Measurements from ENCODE around the gene HOXA6. TPM values are rescaled to one million over a fixed set of nuclear protein-coding genes. Genes with fewer than 3 reads are reported as not detected.

HOXA6 gene
- total RNA-seq, 2 donors from 2014 or later = 6.9 to 7.5 TPM

- H3K27me3 ChIP-seq (replicated peaks; ENCODE audit: insufficient read depth) = no peaks in the 10 kb centered on the region
- peaks cover 5% of the 10 kb centered on the region for H3K4me1 ChIP-seq (replicated peaks)
Measured at GRCh38 chr7:27101957-27102580, 45.5 kb downstream of the HOXA6 start.

DNA sequence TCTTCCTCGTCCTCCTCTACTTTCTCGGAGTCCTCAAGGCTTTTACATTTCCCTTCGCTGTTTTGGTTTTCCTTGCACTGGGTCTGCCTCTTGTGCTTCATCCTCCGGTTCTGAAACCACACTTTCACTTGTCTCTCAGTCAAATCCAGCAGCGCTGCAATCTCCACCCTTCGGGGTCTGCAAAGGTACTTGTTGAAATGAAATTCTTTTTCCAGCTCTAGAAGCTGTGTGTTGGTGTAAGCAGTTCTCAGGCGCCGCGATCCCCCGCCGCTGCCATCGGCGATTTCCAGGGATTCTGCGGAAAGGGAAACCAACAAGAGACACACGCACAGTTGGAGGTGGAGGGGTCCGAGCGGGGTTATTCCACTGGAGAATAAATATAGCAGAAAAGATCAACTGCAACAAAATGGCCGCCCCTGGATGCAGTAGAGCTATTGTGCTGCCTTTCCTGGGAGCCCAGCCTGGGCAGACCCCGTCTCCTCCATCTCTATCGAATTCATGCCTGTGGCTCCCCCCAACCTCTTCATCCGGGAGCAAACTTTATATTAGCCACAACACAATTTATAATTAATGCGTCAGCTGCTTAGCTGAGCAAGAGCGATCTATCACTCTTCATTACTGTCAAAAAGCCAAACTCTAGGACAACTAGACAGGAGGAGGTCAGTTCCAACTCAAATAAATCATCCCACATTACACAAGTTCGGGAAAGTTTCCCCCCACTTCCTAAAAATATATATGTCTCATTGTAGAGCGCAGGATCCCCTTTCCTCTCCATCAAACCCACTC lies 46.2 kb downstream of the HOXA6 start:
- Histone ChIP-seq H3K36me3 (no peaks in the 10 kb centered on the region), H3K27ac (no peak overlapping the region), H3K27me3 (replicated peaks; ENCODE audit: insufficient read depth) (no peaks in the 10 kb centered on the region), H3K4me3 (no peak overlapping the region), H3K9me3 (no peaks in the 10 kb centered on the region), H3K4me1 (replicated peaks) (peaks cover 5% of the 10 kb centered on the region)
- intact Hi-C loops (cut with DNase I) = no loop called here
- TF ChIP-seq POLR2AphosphoS5 (IDR thresholded peaks at IDR 0.05) (no peak), POLR2A (IDR thresholded peaks at IDR 0.05) (no peak)
- WGBS = 75% methylated on average over 25 of the region's 25 CpGs
- no peak for DNase-seq (ENCODE audit: low spot score)

More at GRCh38 chr7:27101957-27102580, 45.5 kb downstream of the HOXA6 start:
- 62% methylated on average over 39 of the region's 39 CpGs for WGBS
- intact Hi-C loops (cut with DNase I) = no loop called here
- no peaks in the 10 kb centered on the region for H3K36me3 ChIP-seq
- H3K9me3 ChIP-seq = no peaks in the 10 kb centered on the region
- no peak for DNase-seq (ENCODE audit: low spot score)
- H3K4me3 ChIP-seq = no peak overlapping the region
- no peak overlapping the region for H3K27ac ChIP-seq
- TF ChIP-seq, protein P1, sequence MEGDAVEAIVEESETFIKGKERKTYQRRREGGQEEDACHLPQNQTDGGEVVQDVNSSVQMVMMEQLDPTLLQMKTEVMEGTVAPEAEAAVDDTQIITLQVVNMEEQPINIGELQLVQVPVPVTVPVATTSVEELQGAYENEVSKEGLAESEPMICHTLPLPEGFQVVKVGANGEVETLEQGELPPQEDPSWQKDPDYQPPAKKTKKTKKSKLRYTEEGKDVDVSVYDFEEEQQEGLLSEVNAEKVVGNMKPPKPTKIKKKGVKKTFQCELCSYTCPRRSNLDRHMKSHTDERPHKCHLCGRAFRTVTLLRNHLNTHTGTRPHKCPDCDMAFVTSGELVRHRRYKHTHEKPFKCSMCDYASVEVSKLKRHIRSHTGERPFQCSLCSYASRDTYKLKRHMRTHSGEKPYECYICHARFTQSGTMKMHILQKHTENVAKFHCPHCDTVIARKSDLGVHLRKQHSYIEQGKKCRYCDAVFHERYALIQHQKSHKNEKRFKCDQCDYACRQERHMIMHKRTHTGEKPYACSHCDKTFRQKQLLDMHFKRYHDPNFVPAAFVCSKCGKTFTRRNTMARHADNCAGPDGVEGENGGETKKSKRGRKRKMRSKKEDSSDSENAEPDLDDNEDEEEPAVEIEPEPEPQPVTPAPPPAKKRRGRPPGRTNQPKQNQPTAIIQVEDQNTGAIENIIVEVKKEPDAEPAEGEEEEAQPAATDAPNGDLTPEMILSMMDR (IDR thresholded peaks at IDR 0.05) = no peak
- TF ChIP-seq POLR2AphosphoS5 (IDR thresholded peaks at IDR 0.05) = no peak
- TF ChIP-seq POLR2A (IDR thresholded peaks at IDR 0.05) = no peak

- H3K27ac ChIP-seq = no peak overlapping the region
- peaks cover 5% of the 10 kb centered on the region for H3K4me1 ChIP-seq (replicated peaks)
- no peak overlapping the region for H3K4me3 ChIP-seq
- H3K36me3 ChIP-seq = no peaks in the 10 kb centered on the region
- intact Hi-C loops (cut with DNase I) = no loop called here
- WGBS = 84% methylated on average over 8 of the region's 8 CpGs
- no peaks in the 10 kb centered on the region for H3K27me3 ChIP-seq (replicated peaks; ENCODE audit: insufficient read depth)
- TF ChIP-seq POLR2AphosphoS5 (IDR thresholded peaks at IDR 0.05) (no peak), POLR2A (IDR thresholded peaks at IDR 0.05) (no peak)
- TF ChIP-seq, protein P1 (IDR thresholded peaks at IDR 0.05) = no peak
- DNase-seq (ENCODE audit: low spot score) = no peak
- no peaks in the 10 kb centered on the region for H3K9me3 ChIP-seq
Measured at GRCh38 chr7:27100694-27101170, 46.8 kb downstream of the HOXA6 start.

GRCh38 chr7:27099453-27100370 lies 47.9 kb downstream of the HOXA6 start:
- Histone ChIP-seq H3K9me3 (no peaks in the 10 kb centered on the region), H3K36me3 (no peaks in the 10 kb centered on the region), H3K27ac (peak overlapping the region; percentile 70 to 75), H3K4me1 (replicated peaks) (peaks cover 5% of the 10 kb centered on the region), H3K27me3 (replicated peaks; ENCODE audit: insufficient read depth) (no peaks in the 10 kb centered on the region), H3K4me3 (peak overlapping the region in 1 of 2 donors; percentile 22)
- intact Hi-C loops (cut with DNase I) = loop anchor here (10.0 kb wide), 1 partner anchor 235 kb away; the partner anchor contains the start of gene SKAP2
- TF ChIP-seq POLR2A (IDR thresholded peaks at IDR 0.05) (no peak), POLR2AphosphoS5 (IDR thresholded peaks at IDR 0.05) (no peak)
- TF ChIP-seq, protein P1 (IDR thresholded peaks at IDR 0.05) = no peak
- 78% methylated on average over 8 of the region's 8 CpGs for WGBS
- DNase-seq (ENCODE audit: low spot score) = no peak
